Measurements from ENCODE around the gene NUTM2G. TPM values are rescaled to one million over a fixed set of nuclear protein-coding genes. Genes with fewer than 3 reads are reported as not detected.
"Not testable (repeated sequence)": the region's sequence is repeated elsewhere in the genome, so short reads cannot be mapped to it uniquely, and the experiment has no call there.

The NUTM2G gene
- total and polyA plus RNA-seq, 10 of the 15 experiments (the other 5 are each of a cell fraction or from before 2014, with no cell fraction given) = 0.03 to 0.39 (median 0.09) TPM; not detected in 6

- H2AFZ ChIP-seq (ENCODE audit: control insufficient read depth, low read depth, low read length); H3K79me2 ChIP-seq (ENCODE audit: control insufficient read depth, insufficient read depth, low read length); H3K27ac ChIP-seq (ENCODE audit: control insufficient read depth, insufficient read depth); FAIRE-seq; RAD21 ChIA-PET (ENCODE audit: unreplicated experiment); intact Hi-C loops (cut with micrococcal nuclease; ENCODE audit: unreplicated experiment); H3K9ac ChIP-seq (ENCODE audit: control insufficient read depth, insufficient read depth, low read length); H4K20me1 ChIP-seq (ENCODE audit: control insufficient read depth, insufficient read depth); POLR2A ChIA-PET; H3K4me2 ChIP-seq (ENCODE audit: control insufficient read depth, insufficient read depth); H3K9me3 ChIP-seq (replicated peaks; ENCODE audit: control insufficient read depth, insufficient read depth, low read length); H3K4me3 ChIP-seq; DNase-seq (ENCODE audit: low read depth, low spot score); in situ Hi-C loops (cut with MboI); H3K4me1 ChIP-seq (ENCODE audit: control insufficient read depth, insufficient read depth, low read length); H3K36me3 ChIP-seq (ENCODE audit: control insufficient read depth in 2 of 2, insufficient read depth in 2 of 2, low read length in 1 of 2); SMC1A ChIA-PET (ENCODE audit: uncharacterized antibody, unreplicated experiment); CTCF ChIA-PET; H3K27me3 ChIP-seq (replicated peaks in 1 of 2; ENCODE audit: control insufficient read depth in 2 of 2, insufficient read depth in 2 of 2, low read length in 1 of 2): not testable (repeated sequence)
- TSS peak; percentile 36 for BruUV-seq (replicated peaks)
- no CpG with 5 or more reads among the region's 4 CpGs for WGBS (ENCODE audit: insufficient coverage, insufficient replicate concordance, low lambda C conversion rate, missing lambda C conversion rate)
- ATAC-seq = peak; percentile 79
Observed at GRCh38 chr9:96942181-96942580, 13.5 kb downstream of the NUTM2G start.

- H3K79me2 ChIP-seq (ENCODE audit: control insufficient read depth, insufficient read depth, low read length); H3K9ac ChIP-seq (ENCODE audit: control insufficient read depth, insufficient read depth, low read length); RAD21 ChIA-PET (ENCODE audit: unreplicated experiment); ATAC-seq; H4K20me1 ChIP-seq (ENCODE audit: control insufficient read depth, insufficient read depth); H3K27me3 ChIP-seq (replicated peaks in 1 of 2; ENCODE audit: control insufficient read depth in 2 of 2, insufficient read depth in 2 of 2, low read length in 1 of 2); SMC1A ChIA-PET (ENCODE audit: uncharacterized antibody, unreplicated experiment); DNase-seq (ENCODE audit: low read depth, low spot score); BruUV-seq (replicated peaks); H3K4me2 ChIP-seq (ENCODE audit: control insufficient read depth, insufficient read depth); H2AFZ ChIP-seq (ENCODE audit: control insufficient read depth, low read depth, low read length); intact Hi-C loops (cut with micrococcal nuclease; ENCODE audit: unreplicated experiment); CTCF ChIA-PET; in situ Hi-C loops (cut with MboI); H3K27ac ChIP-seq (ENCODE audit: control insufficient read depth, insufficient read depth); H3K36me3 ChIP-seq (ENCODE audit: control insufficient read depth in 2 of 2, insufficient read depth in 2 of 2, low read length in 1 of 2); H3K4me1 ChIP-seq (ENCODE audit: control insufficient read depth, insufficient read depth, low read length); H3K9me3 ChIP-seq (replicated peaks; ENCODE audit: control insufficient read depth, insufficient read depth, low read length); POLR2A ChIA-PET; H3K4me3 ChIP-seq; FAIRE-seq: not testable (repeated sequence)
- 100% methylated on average over 1 of the region's 1 CpG for WGBS (ENCODE audit: insufficient coverage, insufficient replicate concordance, low lambda C conversion rate, missing lambda C conversion rate)
Observed at GRCh38 chr9:96949346-96949745, 20.7 kb downstream of the NUTM2G start.

- H3K9me3 ChIP-seq (replicated peaks; ENCODE audit: control insufficient read depth, insufficient read depth, low read length); H2AFZ ChIP-seq (ENCODE audit: control insufficient read depth, low read depth, low read length); SMC1A ChIA-PET (ENCODE audit: uncharacterized antibody, unreplicated experiment); FAIRE-seq; H4K20me1 ChIP-seq (ENCODE audit: control insufficient read depth, insufficient read depth); H3K27me3 ChIP-seq (replicated peaks in 1 of 2; ENCODE audit: control insufficient read depth in 2 of 2, insufficient read depth in 2 of 2, low read length in 1 of 2); DNase-seq (ENCODE audit: low read depth, low spot score); H3K4me1 ChIP-seq (ENCODE audit: control insufficient read depth, insufficient read depth, low read length); intact Hi-C loops (cut with micrococcal nuclease; ENCODE audit: unreplicated experiment); H3K79me2 ChIP-seq (ENCODE audit: control insufficient read depth, insufficient read depth, low read length); H3K4me2 ChIP-seq (ENCODE audit: control insufficient read depth, insufficient read depth); POLR2A ChIA-PET; in situ Hi-C loops (cut with MboI); H3K9ac ChIP-seq (ENCODE audit: control insufficient read depth, insufficient read depth, low read length); H3K36me3 ChIP-seq (ENCODE audit: control insufficient read depth in 2 of 2, insufficient read depth in 2 of 2, low read length in 1 of 2); RAD21 ChIA-PET (ENCODE audit: unreplicated experiment); H3K27ac ChIP-seq (ENCODE audit: control insufficient read depth, insufficient read depth); H3K4me3 ChIP-seq; BruUV-seq (replicated peaks); ATAC-seq; CTCF ChIA-PET: not testable (repeated sequence)
- WGBS (ENCODE audit: insufficient coverage, insufficient replicate concordance, low lambda C conversion rate, missing lambda C conversion rate) = no CpG with 5 or more reads among the region's 2 CpGs
Observed at GRCh38 chr9:96950539-96950938, 21.9 kb downstream of the NUTM2G start.

GRCh38 chr9:96967591-96967990 lies 38.9 kb downstream of the NUTM2G start:
- H3K4me2 ChIP-seq (ENCODE audit: control insufficient read depth, insufficient read depth) = not testable (repeated sequence)

More at GRCh38 chr9:96967591-96967990, 38.9 kb downstream of the NUTM2G start:
- ATAC-seq; DNase-seq (ENCODE audit: low read depth, low spot score); SMC1A ChIA-PET (ENCODE audit: uncharacterized antibody, unreplicated experiment); POLR2A ChIA-PET; BruUV-seq (replicated peaks); H3K4me3 ChIP-seq; H3K9me3 ChIP-seq (replicated peaks; ENCODE audit: control insufficient read depth, insufficient read depth, low read length); H3K4me1 ChIP-seq (ENCODE audit: control insufficient read depth, insufficient read depth, low read length); RAD21 ChIA-PET (ENCODE audit: unreplicated experiment); FAIRE-seq; H3K36me3 ChIP-seq (ENCODE audit: control insufficient read depth in 2 of 2, insufficient read depth in 2 of 2, low read length in 1 of 2); H4K20me1 ChIP-seq (ENCODE audit: control insufficient read depth, insufficient read depth); H3K27me3 ChIP-seq (replicated peaks in 1 of 2; ENCODE audit: control insufficient read depth in 2 of 2, insufficient read depth in 2 of 2, low read length in 1 of 2); H3K9ac ChIP-seq (ENCODE audit: control insufficient read depth, insufficient read depth, low read length); in situ Hi-C loops (cut with MboI); H3K79me2 ChIP-seq (ENCODE audit: control insufficient read depth, insufficient read depth, low read length); intact Hi-C loops (cut with micrococcal nuclease; ENCODE audit: unreplicated experiment); H2AFZ ChIP-seq (ENCODE audit: control insufficient read depth, low read depth, low read length); H3K27ac ChIP-seq (ENCODE audit: control insufficient read depth, insufficient read depth): not testable (repeated sequence)
- 90% methylated on average over 5 of the region's 5 CpGs for WGBS (ENCODE audit: insufficient coverage, insufficient replicate concordance, low lambda C conversion rate, missing lambda C conversion rate)
- CTCF ChIA-PET = interaction anchor here (0.7 kb wide), 1 partner anchor 92 kb away, joined by 4 read pairs; no protein-coding TSS in a partner anchor
